Embryonic facial prominence (tissue), 1 donor: Measurements from ENCODE around the gene TH.
"Not testable (repeated sequence)": the region's sequence is repeated elsewhere in the genome, so short reads cannot be mapped to it uniquely, and the experiment has no call there.

ENCODE experiments used
- DNase-seq: peaks from one replicate; pipeline ENCODE4 v3.0.0-alpha.2; 2016; ENCODE audit errors: extremely low spot score

TH gene

GRCh38 chr11:2129699-2130366, 41.8 kb downstream of the TH start:
- no peak for DNase-seq

DNA sequence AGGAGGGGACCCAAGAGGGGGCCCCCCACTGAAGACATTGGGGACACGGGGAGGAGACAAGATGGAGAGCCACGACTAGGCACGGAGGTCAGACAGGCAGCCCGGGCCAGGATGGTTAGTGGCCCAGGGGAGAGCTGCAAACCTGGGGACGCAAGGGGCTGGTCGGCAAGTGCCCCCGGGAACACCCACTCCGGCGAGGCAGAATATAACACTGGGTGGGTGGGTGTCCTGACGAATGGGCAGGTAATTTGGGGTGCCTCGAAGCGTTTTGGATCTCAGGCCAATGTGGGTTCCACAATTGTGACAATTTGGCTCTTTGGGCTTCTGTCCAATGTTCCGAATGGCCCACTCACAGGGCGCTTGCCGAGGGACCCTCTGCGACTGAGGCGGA, 42.3 kb downstream of the TH start:
- no peak for DNase-seq

DNA sequence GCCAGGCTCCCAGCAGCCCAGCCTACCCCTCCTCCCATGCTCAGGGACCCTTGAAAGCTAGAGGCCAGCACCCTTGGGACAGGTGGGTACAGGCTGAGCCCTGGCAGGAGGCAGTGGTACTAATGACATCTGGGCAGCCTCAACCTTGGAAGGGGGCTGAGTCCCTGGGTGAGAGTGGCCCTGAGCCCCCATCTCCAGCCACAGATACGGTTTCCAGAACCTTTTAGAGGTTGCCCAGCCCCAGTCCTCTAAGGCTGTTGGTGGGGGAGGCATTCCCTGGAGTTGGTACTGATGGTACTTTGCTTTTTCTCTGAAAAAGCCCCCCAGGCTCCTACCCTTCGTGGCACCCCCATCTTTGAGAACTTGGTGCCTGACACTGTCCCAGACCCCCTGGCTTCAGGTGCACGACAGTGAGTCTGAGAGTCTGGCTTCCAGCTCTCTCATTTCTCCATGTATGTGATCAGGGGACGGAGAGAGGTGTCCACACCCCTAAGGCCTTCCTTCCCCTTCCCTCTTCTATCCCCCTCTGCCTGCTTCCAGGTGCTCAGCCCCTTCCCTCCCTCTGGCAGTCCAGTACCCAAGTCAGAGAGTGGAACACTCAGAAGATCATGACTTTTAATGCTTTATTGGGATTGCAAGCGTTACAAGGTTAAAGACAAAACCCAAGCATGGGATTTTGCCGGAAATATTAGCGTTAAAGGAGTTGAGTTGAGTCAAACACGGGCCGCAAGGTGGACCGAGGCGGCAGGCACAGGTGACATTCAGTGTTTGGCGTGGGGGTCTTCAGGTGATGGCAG, 42.9 kb downstream of the TH start:
- DNase-seq = no peak

GRCh38 chr11:2128130-2128510, 43.5 kb downstream of the TH start:
- no peak for DNase-seq

DNA sequence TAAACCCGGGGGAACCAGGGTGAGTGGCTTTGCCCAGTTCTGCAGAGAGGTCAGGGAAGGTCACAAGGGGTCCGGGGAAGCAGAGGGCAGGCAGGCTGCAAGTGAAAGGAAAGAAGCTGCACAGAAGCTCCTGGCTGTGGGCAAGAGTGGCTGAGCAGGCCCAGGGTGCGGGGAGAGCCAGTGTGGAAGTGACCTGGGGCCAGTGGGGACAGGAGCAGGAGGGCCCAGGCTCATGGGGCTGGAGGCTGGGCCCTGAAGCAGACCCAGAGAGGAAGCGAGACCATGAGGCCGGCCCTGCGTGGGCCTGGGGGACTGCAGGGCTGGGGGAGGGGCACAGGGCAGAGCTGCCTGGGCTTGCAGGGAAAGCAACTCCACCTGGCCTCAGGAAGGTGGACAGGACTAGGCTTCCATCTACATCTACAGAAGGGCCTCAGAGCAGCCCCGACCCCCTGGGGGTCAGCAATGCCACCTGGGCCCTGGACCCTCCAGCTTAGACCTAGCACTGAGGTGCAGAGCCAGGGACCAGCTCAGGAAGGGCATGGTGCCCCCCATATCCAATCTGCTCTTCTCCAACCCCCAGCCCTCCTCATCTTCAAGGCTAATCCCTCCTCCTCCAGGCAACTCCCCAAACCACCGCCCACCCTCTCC, 44.0 kb downstream of the TH start:
- no peak for DNase-seq

- no peak for DNase-seq
Measured at GRCh38 chr11:2126520-2127085, 45.0 kb downstream of the TH start.

GRCh38 chr11:2124736-2125484, 46.7 kb downstream of the TH start:
- DNase-seq = not testable (repeated sequence)

DNA sequence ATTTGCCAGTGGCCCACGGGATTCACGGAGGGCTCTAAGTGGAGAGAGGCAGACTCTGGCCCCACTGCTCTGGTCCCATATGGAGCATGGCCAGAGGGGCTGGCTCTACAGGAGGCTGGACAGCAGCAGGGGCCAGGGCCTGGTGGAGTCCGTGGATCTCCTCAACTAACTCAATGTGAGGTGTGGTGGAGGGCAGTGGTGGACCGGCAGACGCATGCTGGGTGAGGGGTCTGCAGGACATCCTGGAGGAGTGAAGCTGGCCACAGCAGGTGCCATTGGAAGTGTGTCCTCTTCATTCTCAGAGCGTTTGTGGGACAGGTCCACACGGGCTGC, 48.0 kb downstream of the TH start:
- no peak for DNase-seq

DNA sequence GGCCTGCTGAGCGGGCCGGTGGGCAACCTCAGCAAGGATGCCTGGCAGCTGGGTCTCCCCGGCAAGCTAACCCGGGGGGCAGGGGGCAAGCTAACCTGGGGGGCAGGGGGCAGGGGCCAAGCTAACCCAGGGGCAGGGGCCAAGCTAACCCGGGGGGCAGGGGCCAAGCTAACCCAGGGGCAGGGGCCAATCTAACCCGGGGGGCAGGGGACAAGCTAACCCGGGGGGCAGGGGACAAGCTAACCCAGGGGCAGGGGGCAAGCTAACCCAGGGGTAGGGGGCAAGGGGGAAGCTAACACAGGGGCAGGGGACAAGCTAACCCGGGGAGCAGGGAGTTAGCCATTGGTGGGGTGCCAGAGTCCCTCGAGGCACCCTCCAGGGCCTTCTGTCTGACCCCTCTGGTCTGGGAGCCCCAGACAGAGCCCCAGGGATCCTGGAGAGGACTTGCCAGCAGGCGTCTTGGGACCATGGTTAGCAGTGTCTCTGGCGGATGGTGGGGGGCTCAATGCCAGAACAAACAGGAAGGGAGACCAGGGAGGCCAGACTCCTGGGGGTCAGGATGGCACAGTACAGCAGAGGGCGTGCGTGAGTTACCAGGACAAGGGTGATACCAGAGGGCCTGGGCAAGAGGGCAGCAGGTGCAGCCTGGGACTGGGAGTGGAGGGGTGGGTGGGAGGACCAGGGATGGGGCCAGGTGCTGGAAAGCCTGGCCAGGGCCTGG, 48.5 kb downstream of the TH start:
- no peak for DNase-seq

DNA sequence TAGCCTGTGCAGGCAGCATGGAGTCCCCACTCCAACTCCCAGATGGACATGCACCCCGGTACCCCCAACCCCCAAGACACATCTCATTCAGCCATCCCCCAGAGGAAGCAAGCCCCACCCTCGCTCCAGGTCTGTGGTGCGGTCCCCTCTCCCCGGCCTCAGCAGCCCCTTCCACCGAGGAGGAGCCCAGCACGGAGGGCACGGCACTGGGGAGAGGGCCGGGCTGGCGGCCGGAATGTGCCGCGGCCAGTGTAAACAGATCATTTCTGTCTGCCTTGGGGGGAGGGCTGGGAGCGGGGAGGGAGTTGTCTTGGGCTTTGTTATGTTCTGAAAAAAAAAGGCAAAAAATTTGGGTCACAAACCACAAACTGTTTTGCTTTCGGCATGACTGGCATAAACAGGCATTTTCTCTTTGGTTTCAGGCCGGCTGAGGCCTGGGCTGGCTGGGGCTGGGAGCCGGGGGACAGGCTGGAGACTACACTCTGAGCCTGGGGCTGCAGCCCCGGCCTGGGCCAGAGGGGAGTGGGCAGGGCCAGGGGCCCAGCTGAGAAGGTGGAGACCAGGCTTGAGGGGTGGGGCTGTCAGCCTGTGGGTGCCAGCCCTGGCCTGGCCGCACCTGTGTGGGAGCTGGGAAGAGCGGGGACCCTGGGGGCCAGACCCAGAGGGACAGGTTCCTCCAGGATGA, 49.3 kb downstream of the TH start:
- DNase-seq = no peak

DNA sequence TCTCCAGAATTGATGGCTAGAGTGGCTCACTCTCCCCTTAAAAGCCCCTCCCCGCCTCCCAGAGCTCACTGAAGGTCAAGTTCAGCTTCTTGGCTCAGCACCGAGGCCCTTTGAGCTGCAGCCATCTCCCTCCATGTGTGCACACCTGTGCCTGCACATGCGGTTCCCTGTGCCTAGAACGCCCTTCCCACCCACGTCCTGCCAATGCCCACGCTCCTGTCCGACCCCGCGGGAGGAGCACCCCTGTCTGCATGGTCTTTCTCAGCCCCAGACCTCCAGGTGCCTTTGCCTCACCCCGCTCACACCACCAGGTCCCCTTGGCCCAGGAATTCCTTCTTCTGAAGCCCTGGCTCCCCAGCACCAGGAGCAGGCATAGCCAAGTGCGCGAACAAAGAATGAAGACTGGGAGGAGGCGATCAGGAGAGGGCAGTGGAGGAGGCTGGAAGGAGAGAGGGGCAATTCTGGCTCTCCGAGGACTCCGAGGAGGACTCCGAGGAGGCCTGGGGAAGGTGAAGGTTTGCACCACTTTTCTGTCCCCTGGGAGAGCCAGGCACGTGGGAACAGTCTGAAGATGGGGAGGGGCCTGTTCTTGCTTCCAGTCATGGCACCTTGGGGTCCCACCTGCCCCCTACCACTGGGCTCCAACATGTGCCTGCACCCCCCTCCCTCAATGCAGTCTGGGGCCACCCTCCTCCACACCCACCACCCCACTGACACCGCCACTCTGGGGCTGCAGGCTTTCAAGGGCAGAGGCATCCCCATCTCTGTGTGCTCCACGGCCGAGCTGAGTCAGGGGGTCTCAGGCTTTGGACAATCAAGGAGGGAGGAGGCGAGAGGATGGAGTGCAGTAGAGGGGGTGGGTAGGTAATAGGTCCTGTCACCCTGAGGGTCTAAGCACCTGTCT, 50.1 kb downstream of the TH start:
- DNase-seq = no peak

GRCh38 chr11:2120359-2121100, 51.1 kb downstream of the TH start:
- DNase-seq = no peak

DNA sequence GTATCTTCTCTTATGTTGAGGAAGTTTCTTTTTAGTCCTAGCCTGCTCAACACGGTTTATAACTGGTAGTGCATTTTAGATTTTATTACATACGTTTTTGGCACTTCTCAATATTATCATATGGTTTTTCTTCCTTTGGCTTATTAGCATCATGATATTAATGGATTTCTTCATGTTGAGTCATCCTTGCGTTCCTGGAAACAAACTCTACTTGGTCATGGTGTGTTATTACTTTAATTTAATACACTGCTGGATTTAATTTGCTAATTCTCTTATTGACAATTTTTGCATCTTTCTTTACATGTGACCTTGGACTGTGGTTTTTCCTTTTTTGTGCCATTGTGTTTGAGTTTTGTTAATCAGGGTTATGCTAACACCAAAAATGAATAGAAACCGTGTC, 52.9 kb downstream of the TH start:
- no peak for DNase-seq

DNA sequence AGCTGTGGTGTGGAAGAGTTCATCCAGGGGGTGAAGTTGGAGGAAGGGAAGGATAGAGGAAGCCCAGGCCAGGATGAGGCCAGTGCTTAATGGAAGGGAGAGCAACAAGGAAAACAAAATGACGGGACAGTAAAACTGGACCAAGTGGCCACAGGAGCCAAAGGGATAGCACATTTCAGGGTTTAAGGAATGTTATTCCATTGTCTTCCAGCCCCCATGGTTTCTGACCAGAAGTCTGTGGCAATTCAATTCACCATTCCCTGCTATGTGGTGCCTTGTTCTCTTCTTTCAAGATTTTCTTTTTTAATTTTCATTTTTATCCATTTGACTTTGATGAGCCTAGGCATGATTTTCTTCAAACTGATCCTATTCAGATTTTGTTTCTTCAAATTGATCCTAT, 54.9 kb downstream of the TH start:
- no peak for DNase-seq

DNA sequence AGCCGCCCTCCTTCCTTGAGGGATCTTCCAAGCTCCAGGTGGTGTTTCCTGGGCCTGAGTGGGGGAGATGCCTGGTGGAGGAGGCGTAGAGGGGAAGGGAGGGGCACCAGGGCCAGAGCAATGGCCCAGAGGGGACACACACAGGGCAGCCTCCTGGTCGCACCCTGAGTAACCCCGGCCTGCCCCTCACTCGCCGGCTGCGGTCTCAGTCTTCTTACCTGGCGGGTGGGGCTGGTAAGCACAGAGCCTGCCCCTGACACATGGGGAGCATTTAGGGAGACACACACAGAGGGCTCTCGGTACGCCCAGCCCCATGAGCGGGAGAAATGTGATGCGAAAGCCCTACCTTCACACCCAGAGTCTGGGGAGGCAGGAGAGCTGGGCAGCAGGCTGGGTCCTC, 56.3 kb downstream of the TH start:
- DNase-seq = no peak

DNA sequence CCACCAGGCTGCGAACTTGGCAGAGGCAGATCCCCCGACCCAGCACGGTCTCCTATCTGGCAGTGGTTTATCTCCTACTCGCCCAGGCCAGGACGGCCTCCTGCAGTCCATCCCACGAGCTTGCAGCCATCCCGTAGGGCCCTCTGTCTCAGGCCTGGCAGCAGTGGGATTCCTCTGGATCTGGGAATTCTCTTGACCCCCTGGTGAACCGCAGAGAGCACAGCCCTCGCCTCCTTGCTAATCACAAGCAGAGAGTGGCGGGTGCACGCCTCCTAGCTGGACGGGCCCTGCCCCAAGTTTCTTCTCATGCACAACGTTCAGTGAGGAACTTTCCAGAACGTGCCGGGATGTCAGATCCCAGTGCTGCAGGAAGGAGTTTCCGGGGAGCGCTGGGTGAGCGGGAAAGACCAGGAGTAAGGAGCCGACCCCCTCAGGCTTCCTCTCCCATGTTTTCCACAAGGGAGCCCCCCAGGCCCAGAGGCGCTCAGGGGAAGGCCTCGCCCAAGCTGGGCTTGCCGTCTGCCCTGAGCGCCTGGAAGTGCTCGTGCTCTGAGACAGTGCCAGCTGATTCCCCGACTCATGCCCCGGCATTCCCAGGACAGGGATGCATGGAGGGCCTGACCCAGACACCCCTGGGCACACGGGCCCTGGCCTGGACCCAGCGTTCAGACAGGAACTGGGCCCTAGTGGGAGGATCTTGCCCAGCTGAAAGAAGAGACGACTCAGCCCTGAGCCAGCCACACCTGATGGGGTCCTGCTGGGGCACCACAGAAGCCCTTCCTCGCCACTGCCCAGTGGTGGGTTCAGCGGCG, 57.0 kb downstream of the TH start:
- DNase-seq = no peak
